GM23338 (cell line): Measurements from ENCODE around the gene ABI2. TPM values are rescaled to one million over a fixed set of nuclear protein-coding genes. Genes with fewer than 3 reads are reported as not detected.

Experiments used
- ATAC-seq: fragments of 200-7000 bp; cut with Tn5 transposase; 3 replicates; pipeline ENCODE4 v1.9.1; 2020
- DNase-seq: peaks from one replicate; pipeline ENCODE4 v3.0.0-alpha.2; 2015; ENCODE audit warnings: low spot score
- H2AFZ ChIP-seq: fragments of 200-600 bp; sonication (generic); 2 replicates; pipeline ENCODE4 v1.8.0; 2016; ENCODE audit warnings: antibody characterized with exemption, mild to moderate bottlenecking, moderate library complexity
- H3F3A ChIP-seq: fragments of 200-600 bp; sonication (generic); replicated peaks from 2 replicates; pipeline ENCODE4 v1.8.0; 2017; ENCODE audit warnings: antibody characterized with exemption, mixed run types, low read depth
- H3K27ac ChIP-seq: fragments of 200-600 bp; sonication (generic); 2 replicates; pipeline ENCODE4 v1.6.1; 2016; ENCODE audit warnings: low read depth
- H3K27me3 ChIP-seq: fragments of 200-600 bp; sonication (generic); 2 replicates; pipeline ENCODE4 v1.8.0; 2016; ENCODE audit warnings: mild to moderate bottlenecking, mixed run types, moderate library complexity; ENCODE audit not compliant: insufficient read depth
- H3K36me3 ChIP-seq: fragments of 200-600 bp; sonication (generic); 2 replicates; pipeline ENCODE4 v1.8.0; 2016; ENCODE audit warnings: mild to moderate bottlenecking; ENCODE audit not compliant: insufficient read depth
- H3K4me1 ChIP-seq: fragments of 200-600 bp; sonication (generic); 2 replicates; pipeline ENCODE4 v1.8.0; 2016; ENCODE audit warnings: mild to moderate bottlenecking, moderate library complexity; ENCODE audit not compliant: insufficient read depth
- H3K4me2 ChIP-seq: fragments of 200-600 bp; sonication (generic); 2 replicates; pipeline ENCODE4 v1.7.1; 2017; ENCODE audit warnings: mixed run types
- H3K4me3 ChIP-seq: fragments of 200-600 bp; sonication (generic); 2 replicates; pipeline ENCODE4 v1.6.1; 2016; ENCODE audit warnings: mixed run types
- H3K79me2 ChIP-seq: fragments of 200-600 bp; sonication (generic); replicated peaks from 2 replicates; pipeline ENCODE4 v1.8.0; 2017; ENCODE audit warnings: mild to moderate bottlenecking; ENCODE audit not compliant: insufficient read depth
- H3K9me2 ChIP-seq: fragments of 200-600 bp; sonication (generic); 2 replicates; pipeline ENCODE4 v1.8.0; 2017; ENCODE audit not compliant: insufficient read depth
- H4K20me1 ChIP-seq: fragments of 200-600 bp; sonication (generic); replicated peaks from 2 replicates; pipeline ENCODE4 v1.8.0; 2017; ENCODE audit warnings: mild to moderate bottlenecking; ENCODE audit not compliant: insufficient read depth
- H3K27ac Mint-ChIP-seq: 2 replicates; pipeline ENCODE4 v1.8.0; 2020; ENCODE audit warnings: inconsistent platforms, mild to moderate bottlenecking, moderate library complexity, mixed read lengths
- H3K27me3 Mint-ChIP-seq: 3 replicates; pipeline ENCODE4 v1.8.0; 2022; ENCODE audit warnings: low read depth, mild to moderate bottlenecking, moderate library complexity, mixed read lengths, inconsistent platforms; ENCODE audit not compliant: insufficient read depth, poor library complexity
- H3K36me3 Mint-ChIP-seq: 3 replicates; pipeline ENCODE4 v1.8.0; 2021; ENCODE audit warnings: low read depth, mild to moderate bottlenecking, inconsistent platforms, moderate library complexity, mixed read lengths
- H3K4me1 Mint-ChIP-seq: 3 replicates; pipeline ENCODE4 v1.8.0; 2020; ENCODE audit warnings: mild to moderate bottlenecking, inconsistent platforms, mixed read lengths
- H3K4me3 Mint-ChIP-seq: 3 replicates; pipeline ENCODE4 v1.8.0; 2021; ENCODE audit warnings: moderate library complexity, mild to moderate bottlenecking, inconsistent platforms, mixed read lengths
- H3K9me3 Mint-ChIP-seq: 3 replicates; pipeline ENCODE4 v1.8.0; 2020; ENCODE audit warnings: moderate library complexity, mild to moderate bottlenecking, inconsistent platforms, mixed read lengths
- CREB1 ChIP-seq: fragments of 250-450 bp; sonication (Bioruptor Pico); IDR thresholded peaks from 2 replicates; pipeline ENCODE4 v1.5.0; 2020; ENCODE audit warnings: low read depth, mild to moderate bottlenecking, moderate library complexity
- CTCF ChIP-seq, 2 experiments: fragments of 200-600 bp in 1 of 2; sonication (generic) in 1 of 2; conservative IDR thresholded peaks; 2 replicates each; pipeline versions ENCODE4 v1.5.1 to v1.6.1; 2016 to 2017; ENCODE audit warnings: antibody characterized with exemption in 2 of 2, low read depth in 2 of 2, mild to moderate bottlenecking in 2 of 2, moderate library complexity in 1 of 2
- ETS1 ChIP-seq: IDR thresholded peaks from 2 replicates; pipeline ENCODE4 v1.6.1; 2016; ENCODE audit warnings: antibody characterized with exemption
- EZH2 ChIP-seq: fragments of 200-600 bp; sonication (generic); IDR thresholded peaks from one replicate; pipeline ENCODE4 v1.8.0; 2017; ENCODE audit warnings: antibody characterized with exemption, mild to moderate bottlenecking, low read depth; ENCODE audit not compliant: unreplicated experiment
- EZH2phosphoT487 ChIP-seq: fragments of 200-600 bp; sonication (generic); IDR thresholded peaks from one replicate; pipeline ENCODE4 v1.8.1; 2018; ENCODE audit warnings: antibody characterized with exemption; ENCODE audit not compliant: unreplicated experiment
- JUNB ChIP-seq: IDR thresholded peaks from one replicate; pipeline ENCODE4 v1.6.1; 2016; ENCODE audit warnings: antibody characterized with exemption; ENCODE audit not compliant: unreplicated experiment
- NANOG ChIP-seq: IDR thresholded peaks from 2 replicates; pipeline ENCODE4 v1.6.1; 2016; ENCODE audit warnings: antibody characterized with exemption, borderline replicate concordance
- POLR2AphosphoS5 ChIP-seq: IDR thresholded peaks from 2 replicates; pipeline ENCODE4 v1.6.1; 2016; ENCODE audit warnings: antibody characterized with exemption, low read depth
- STAT1 ChIP-seq: IDR thresholded peaks from one replicate; pipeline ENCODE4 v1.6.1; 2016; ENCODE audit warnings: antibody characterized with exemption; ENCODE audit not compliant: unreplicated experiment
- ZNF114 ChIP-seq: fragments of 250-450 bp; sonication (Bioruptor Pico); IDR thresholded peaks from 2 replicates; pipeline ENCODE4 v1.5.0; 2020; ENCODE audit warnings: mild to moderate bottlenecking, moderate library complexity
- ZNF331 ChIP-seq: fragments of 250-450 bp; sonication (Bioruptor Pico); IDR thresholded peaks from 2 replicates; pipeline ENCODE4 v1.5.0; 2020; ENCODE audit warnings: low read depth, mild to moderate bottlenecking, moderate library complexity
- polyA plus RNA-seq: library from polyadenylated mRNA; unstranded; fragments of >200 nt; fragmentation: Nextera tagmentation; extraction: Ambion mirVana; gene quantifications from 2 replicates; pipeline ENCODE4 v1.2.1, GENCODE V29; 2016
- total RNA-seq: library from RNA; depleted of rRNA; stranded (reverse); fragments of >200 nt; shearing (Covaris generic); gene quantifications from 2 replicates; pipeline ENCODE4 v1.2.3, GENCODE V29; 2014
- TF ChIP-seq, protein P1 (sequence below): IDR thresholded peaks from one replicate; pipeline ENCODE4 v1.6.1; 2018; ENCODE audit warnings: antibody characterized with exemption; ENCODE audit not compliant: unreplicated experiment
- TF ChIP-seq, protein P2 (sequence below): fragments of 250-450 bp; sonication (Bioruptor Pico); IDR thresholded peaks from 2 replicates; pipeline ENCODE4 v1.5.0; 2020; ENCODE audit warnings: mild to moderate bottlenecking, moderate library complexity

Gene ABI2
- total and polyA plus RNA-seq, 2 experiments from 2014 or later = 46.5 to 114 TPM

DNA sequence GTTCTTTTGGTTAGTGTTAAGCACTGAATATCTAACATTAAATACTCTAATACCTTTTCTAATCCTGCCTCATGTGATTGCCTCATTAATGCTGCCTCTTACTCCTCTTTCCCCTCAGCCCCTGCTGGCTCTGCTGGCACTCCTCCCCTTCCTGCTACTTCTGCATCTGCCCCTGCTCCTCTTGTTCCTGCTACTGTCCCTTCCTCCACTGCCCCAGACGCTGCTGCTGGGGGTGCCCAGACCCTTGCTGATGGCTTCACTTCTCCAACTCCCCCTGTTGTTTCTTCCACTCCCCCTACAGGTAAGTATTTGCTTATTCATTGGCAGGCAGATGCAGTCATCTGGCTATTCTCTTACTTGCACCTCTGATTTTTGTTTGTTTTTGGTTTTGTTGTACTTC is 68.5 kb downstream of the ABI2 start:
- peaks cover 5% of the 10 kb centered on the region; the same call in 1 of the 2 replicates for H3K4me1 ChIP-seq
- no peaks in the 10 kb centered on the region for H3K9me3 Mint-ChIP-seq
- H3K27me3 ChIP-seq = no peaks in the 10 kb centered on the region
- DNase-seq (peak; percentile 90), ATAC-seq (peak; percentile 99)
- no peak overlapping the region for H3K4me3 ChIP-seq
- H3K36me3 ChIP-seq = no peaks in the 10 kb centered on the region
- H3K27ac ChIP-seq = no peak overlapping the region
- peak overlapping the region; percentile 58 for H3K27ac Mint-ChIP-seq
- H3K4me1 Mint-ChIP-seq = peaks cover 15% of the 10 kb centered on the region
- peaks cover 2% of the 10 kb centered on the region for H3K27me3 Mint-ChIP-seq
- H3K79me2 ChIP-seq = no peaks in the 10 kb centered on the region; the same call in 1 of the 2 replicates
- no peak overlapping the region for H2AFZ ChIP-seq
- H3K36me3 Mint-ChIP-seq = peaks cover 43% of the 10 kb centered on the region
- H3K4me2 ChIP-seq = no peak overlapping the region
- H3F3A ChIP-seq = 0 out of 2 replicates have a peak, but pooled peaks cover 2% of the 10 kb centered on the region
- no peaks in the 10 kb centered on the region for H4K20me1 ChIP-seq
- no peak overlapping the region for H3K4me3 Mint-ChIP-seq
- no peaks in the 10 kb centered on the region for H3K9me2 ChIP-seq
- TF ChIP-seq, protein P1, sequence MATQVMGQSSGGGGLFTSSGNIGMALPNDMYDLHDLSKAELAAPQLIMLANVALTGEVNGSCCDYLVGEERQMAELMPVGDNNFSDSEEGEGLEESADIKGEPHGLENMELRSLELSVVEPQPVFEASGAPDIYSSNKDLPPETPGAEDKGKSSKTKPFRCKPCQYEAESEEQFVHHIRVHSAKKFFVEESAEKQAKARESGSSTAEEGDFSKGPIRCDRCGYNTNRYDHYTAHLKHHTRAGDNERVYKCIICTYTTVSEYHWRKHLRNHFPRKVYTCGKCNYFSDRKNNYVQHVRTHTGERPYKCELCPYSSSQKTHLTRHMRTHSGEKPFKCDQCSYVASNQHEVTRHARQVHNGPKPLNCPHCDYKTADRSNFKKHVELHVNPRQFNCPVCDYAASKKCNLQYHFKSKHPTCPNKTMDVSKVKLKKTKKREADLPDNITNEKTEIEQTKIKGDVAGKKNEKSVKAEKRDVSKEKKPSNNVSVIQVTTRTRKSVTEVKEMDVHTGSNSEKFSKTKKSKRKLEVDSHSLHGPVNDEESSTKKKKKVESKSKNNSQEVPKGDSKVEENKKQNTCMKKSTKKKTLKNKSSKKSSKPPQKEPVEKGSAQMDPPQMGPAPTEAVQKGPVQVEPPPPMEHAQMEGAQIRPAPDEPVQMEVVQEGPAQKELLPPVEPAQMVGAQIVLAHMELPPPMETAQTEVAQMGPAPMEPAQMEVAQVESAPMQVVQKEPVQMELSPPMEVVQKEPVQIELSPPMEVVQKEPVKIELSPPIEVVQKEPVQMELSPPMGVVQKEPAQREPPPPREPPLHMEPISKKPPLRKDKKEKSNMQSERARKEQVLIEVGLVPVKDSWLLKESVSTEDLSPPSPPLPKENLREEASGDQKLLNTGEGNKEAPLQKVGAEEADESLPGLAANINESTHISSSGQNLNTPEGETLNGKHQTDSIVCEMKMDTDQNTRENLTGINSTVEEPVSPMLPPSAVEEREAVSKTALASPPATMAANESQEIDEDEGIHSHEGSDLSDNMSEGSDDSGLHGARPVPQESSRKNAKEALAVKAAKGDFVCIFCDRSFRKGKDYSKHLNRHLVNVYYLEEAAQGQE = no peak
- TF ChIP-seq POLR2AphosphoS5 = no peak
- TF ChIP-seq EZH2 = no peak
- no peak for TF ChIP-seq JUNB
- TF ChIP-seq, protein P2, sequence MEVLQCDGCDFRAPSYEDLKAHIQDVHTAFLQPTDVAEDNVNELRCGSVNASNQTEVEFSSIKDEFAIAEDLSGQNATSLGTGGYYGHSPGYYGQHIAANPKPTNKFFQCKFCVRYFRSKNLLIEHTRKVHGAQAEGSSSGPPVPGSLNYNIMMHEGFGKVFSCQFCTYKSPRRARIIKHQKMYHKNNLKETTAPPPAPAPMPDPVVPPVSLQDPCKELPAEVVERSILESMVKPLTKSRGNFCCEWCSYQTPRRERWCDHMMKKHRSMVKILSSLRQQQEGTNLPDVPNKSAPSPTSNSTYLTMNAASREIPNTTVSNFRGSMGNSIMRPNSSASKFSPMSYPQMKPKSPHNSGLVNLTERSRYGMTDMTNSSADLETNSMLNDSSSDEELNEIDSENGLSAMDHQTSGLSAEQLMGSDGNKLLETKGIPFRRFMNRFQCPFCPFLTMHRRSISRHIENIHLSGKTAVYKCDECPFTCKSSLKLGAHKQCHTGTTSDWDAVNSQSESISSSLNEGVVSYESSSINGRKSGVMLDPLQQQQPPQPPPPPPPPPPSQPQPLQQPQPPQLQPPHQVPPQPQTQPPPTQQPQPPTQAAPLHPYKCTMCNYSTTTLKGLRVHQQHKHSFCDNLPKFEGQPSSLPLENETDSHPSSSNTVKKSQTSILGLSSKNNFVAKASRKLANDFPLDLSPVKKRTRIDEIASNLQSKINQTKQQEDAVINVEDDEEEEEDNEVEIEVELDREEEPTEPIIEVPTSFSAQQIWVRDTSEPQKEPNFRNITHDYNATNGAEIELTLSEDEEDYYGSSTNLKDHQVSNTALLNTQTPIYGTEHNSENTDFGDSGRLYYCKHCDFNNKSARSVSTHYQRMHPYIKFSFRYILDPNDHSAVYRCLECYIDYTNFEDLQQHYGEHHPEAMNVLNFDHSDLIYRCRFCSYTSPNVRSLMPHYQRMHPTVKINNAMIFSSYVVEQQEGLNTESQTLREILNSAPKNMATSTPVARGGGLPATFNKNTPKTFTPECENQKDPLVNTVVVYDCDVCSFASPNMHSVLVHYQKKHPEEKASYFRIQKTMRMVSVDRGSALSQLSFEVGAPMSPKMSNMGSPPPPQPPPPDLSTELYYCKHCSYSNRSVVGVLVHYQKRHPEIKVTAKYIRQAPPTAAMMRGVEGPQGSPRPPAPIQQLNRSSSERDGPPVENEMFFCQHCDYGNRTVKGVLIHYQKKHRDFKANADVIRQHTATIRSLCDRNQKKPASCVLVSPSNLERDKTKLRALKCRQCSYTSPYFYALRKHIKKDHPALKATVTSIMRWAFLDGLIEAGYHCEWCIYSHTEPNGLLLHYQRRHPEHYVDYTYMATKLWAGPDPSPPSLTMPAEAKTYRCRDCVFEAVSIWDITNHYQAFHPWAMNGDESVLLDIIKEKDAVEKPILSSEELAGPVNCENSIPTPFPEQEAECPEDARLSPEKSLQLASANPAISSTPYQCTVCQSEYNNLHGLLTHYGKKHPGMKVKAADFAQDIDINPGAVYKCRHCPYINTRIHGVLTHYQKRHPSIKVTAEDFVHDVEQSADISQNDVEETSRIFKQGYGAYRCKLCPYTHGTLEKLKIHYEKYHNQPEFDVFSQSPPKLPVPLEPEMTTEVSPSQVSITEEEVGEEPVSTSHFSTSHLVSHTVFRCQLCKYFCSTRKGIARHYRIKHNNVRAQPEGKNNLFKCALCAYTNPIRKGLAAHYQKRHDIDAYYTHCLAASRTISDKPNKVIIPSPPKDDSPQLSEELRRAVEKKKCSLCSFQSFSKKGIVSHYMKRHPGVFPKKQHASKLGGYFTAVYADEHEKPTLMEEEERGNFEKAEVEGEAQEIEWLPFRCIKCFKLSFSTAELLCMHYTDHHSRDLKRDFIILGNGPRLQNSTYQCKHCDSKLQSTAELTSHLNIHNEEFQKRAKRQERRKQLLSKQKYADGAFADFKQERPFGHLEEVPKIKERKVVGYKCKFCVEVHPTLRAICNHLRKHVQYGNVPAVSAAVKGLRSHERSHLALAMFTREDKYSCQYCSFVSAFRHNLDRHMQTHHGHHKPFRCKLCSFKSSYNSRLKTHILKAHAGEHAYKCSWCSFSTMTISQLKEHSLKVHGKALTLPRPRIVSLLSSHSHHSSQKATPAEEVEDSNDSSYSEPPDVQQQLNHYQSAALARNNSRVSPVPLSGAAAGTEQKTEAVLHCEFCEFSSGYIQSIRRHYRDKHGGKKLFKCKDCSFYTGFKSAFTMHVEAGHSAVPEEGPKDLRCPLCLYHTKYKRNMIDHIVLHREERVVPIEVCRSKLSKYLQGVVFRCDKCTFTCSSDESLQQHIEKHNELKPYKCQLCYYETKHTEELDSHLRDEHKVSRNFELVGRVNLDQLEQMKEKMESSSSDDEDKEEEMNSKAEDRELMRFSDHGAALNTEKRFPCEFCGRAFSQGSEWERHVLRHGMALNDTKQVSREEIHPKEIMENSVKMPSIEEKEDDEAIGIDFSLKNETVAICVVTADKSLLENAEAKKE = peak; percentile 55; the same call in 1 of the 2 replicates
- no peak for TF ChIP-seq ZNF331 (CRISPR knock-in tag)
- 0 out of 2 replicates have a peak, but pooled peaks have one; percentile 24 for TF ChIP-seq CREB1
- no peak for TF ChIP-seq STAT1
- TF ChIP-seq ETS1 = no peak
- TF ChIP-seq ZNF114 = peak; percentile 61; the same call in 1 of the 2 replicates
- TF ChIP-seq NANOG = no peak
- TF ChIP-seq CTCF (conservative IDR thresholded peaks at IDR 0.05; ENCODE audit: low read depth in 2 of 2) = peak; percentile 69 to 81
- no peak for TF ChIP-seq EZH2phosphoT487
